Stimulated activated CD8-positive, alpha-beta memory T cell treated with anti-CD3 and anti-CD28 coated beads, Interleukin-12 subunit alpha, Interleukin-12 subunit beta, amount 100 ng/mL, for 24 hours (primary cell): ENCODE measurements around the gene ATP8A2.
"Not testable (repeated sequence)": the region's sequence is repeated elsewhere in the genome, so short reads cannot be mapped to it uniquely, and the experiment has no call there.

Experiments used
- DNase-seq: peaks from one replicate; pipeline ENCODE4 v3.0.0-alpha.2; 2020; ENCODE audit errors: extremely low read depth

Gene ATP8A2

DNA sequence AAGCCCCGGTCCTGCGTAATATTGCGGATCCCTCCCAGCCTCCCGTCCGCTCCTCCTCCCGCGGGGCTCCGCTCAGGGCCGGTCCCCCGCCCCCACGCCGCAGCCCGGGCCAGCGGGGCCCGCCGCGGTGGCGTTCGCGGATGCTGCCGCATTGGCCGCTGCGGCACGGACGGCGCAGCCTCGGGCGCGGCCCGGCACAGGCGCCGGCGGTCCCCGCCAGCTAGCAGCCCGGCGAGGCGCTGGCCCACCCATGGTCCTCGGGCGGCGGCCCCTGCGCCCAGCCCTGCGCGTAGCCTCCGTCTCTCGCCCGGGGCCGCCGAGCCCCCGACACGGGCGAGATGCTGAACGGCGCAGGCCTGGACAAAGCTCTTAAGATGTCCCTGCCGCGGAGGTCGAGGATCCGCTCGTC, at the start of gene ATP8A2:
Gene ATP8A2 (plus strand): TSS at position 100 of the 409 bp plus-strand sequence. CDS start 239 bp downstream, at position 339.
- no peak for DNase-seq

DNA sequence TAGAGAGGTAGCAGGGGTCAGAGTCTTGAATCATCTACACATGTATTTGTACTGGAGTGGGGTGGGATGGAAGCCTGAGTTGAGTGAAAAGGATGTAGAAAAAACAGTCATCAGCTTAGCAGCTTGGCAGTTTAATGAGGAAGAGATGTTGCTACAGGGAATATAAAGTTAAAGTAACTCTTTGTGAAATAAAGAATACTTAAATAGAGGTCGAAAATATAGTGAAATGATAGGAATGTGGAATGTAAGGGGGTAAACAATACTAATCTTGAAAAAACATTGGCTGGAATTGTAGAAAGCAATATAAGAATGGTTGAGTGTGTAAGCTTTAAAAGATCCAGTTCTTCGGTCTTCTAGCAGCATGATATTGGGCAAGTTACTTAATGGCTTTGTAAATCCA, 47.7 kb upstream of the ATP8A2 start:
- DNase-seq: no peak

GRCh38 chr13:25329706-25330105, 42.1 kb upstream of the ATP8A2 start:
- DNase-seq: no peak

- no peak for DNase-seq
Measured at GRCh38 chr13:25330541-25330940, 41.2 kb upstream of the ATP8A2 start.

GRCh38 chr13:25335856-25336255, 35.9 kb upstream of the ATP8A2 start:
- DNase-seq: no peak

- DNase-seq: no peak
Measured at GRCh38 chr13:25345576-25345975, 26.2 kb upstream of the ATP8A2 start.

DNA sequence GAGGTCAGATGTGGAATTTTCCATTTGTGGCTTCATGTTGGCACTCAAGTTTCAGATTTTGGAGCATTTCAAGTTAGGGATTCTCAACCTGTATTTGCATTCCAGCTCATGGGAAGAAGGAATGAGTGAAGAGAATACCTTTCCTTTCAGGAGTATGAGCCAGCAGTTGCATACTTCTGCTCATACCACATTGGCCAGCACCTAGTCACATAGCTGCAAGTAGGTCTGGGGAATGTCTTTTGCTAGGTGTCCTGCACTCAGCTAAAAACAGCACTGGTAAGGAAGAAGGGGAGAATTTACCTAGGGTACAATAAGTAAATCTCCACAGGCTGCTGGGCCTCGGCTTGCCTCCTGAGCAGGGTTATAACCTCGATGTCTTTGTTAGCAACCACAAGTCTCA, 24.6 kb upstream of the ATP8A2 start:
- no peak for DNase-seq

DNA sequence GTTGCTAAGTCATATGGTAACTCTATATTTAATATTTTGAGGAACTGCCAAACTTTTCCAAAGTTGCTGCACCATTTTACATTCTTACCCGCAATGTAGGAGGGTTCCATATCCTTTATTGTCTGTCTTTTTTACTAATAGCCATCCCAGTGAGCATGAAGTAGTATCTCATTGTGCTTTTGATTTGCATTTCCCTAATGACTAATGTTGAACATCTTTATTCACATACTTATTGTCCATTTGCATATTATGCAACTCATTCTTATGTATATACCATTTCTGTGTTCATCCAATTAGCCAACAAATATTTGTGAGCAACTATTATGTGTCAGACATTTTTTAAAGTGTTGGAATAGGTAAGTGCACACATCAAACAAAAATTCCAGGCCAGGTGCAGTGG, 20.4 kb upstream of the ATP8A2 start:
- no peak for DNase-seq

DNA sequence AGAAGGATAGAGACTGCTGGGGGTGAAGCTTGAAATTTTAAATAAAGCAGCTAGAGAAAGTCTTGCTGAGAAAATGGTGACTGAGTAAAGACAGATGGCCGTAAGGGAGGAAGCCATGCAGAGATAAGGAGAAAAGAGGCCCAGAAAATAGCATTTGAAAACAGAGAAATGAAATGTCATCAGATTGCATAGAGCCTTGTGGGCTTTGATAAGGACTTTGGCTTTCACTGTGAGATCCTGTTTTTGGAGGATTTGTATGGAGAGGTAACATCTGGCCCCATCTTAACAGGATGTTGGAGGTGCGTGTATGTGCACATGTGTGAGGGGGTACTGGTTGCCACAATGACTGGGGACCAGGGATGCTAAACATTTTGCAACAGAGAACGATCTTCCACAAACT, 19.5 kb upstream of the ATP8A2 start:
- DNase-seq: no peak

DNA sequence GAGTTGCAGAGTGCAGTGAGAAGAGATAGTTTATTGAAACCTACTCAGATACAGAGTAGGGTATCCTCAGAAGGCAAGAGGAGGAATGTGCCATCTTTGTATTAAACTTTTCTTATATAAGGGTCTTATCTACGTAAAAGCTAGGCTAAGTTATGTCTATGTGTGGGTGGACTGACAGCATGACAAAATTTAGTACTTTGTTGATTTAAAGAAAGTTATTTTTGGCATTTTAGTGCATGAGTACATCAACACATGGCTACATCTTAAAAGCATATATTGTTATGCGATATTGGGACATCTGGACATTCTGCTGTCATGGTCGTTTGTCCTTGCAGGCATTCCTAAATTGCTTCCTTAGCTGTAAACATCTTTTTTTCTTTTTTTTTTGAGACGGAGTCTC, 19.0 kb upstream of the ATP8A2 start:
- no peak for DNase-seq

DNA sequence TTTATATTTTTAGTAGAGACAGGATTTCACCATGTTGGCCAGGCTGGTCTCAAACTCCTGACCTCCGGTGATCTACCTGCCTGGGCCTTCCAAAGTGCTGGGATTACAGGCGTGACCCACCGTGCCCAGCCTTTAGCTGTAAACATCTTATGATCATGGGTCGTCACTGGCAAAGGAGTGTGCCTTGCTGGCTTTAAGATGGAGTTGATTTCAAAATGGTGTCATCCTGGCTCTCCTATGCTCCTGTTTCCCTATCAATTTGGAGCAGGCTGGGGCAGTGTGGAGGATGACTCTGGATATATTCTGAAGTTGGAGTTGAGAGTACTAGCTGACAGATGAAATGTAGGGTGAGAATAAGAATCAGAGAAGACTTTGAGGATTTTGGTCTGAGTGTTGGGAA, 18.4 kb upstream of the ATP8A2 start:
- no peak for DNase-seq

- DNase-seq: no peak
Measured at GRCh38 chr13:25354377-25354776, 17.4 kb upstream of the ATP8A2 start.

DNA sequence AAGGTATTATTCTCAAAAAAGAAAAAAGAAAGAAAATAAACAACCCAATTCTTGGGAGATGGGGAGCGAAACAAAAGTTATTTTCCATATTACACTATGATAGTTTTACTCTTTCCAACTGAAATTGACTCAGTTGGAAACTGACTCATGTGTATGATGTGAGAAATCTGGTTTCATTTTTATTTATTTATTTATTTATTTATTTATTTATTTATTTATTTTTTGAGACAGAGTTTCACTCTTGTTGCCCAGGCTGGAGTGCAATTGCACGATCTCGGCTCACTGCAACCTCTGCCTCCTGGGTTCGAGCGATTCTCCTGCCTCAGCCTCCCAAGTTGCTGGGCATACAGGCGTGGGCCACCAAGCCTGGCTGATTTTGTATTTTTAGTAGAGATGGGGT, 11.3 kb upstream of the ATP8A2 start:
- not testable (repeated sequence) for DNase-seq

- no peak for DNase-seq
Measured at GRCh38 chr13:25365720-25366235, 6.0 kb upstream of the ATP8A2 start.

DNA sequence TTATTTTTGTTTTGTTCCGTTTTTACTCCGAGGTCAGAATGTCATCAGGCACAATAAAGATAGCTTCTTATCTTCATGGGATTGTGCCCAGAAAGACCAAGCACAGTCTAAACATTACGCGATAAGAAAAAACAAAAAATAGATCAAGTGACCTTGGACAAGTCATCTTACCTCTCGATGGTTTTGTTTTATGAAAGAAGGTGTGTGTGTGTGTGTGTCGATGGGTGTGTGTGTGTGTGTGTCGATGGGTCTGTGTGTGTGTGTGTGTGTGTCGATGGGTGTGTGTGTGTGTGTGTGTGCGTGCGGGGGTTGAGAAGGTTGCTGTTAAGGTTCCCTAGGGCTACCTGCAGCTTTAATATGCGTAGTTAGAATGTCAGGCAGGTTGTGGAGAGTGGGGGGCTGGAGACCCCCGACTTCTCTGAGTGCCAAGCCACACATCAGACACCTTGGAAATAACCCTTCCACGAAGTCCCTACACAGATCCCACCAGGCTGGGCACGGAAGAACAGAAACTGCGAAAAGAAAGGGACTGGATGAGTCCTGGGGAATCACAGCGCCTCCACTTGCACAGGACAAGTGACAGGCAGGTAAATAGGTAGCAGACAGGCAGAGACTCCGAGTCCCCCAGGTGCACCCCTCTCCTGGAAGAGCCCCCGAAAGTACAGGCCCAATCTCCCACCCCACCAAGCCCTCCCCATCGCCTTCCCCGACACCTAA, 458 bp upstream of the ATP8A2 start:
- no peak for DNase-seq

- DNase-seq: no peak
Measured at GRCh38 chr13:25372284-25373081, 709 bp downstream of the ATP8A2 start.

DNA sequence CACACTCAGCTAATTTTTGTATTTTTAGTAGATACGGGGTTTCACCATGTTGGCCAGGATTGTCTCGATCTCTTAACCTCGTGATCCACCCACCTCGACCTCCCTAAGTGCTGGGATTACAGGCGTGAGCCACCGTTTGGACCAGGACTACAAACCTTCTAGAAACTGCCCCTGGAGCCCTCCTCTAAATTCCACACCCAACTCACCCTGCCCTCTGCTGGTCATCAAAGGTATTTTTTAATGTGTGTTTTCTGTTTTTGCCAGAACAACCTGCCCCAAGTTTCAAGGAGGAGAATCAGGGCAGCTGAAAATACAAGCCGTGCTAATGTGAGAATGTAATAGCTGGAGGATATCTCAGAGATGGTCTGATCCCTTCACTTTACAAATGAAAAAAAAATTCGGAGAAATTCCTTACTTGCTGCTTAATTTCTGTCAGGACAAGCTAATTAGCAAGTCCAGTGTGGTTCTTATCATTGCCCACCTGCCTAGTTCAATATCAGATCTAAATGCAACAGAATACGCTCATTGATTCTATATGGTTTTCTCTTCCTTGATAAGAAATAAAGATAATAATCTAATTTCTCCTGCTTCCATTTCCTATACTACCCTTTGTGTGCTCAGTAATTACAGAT, 4.1 kb downstream of the ATP8A2 start:
- no peak for DNase-seq

DNA sequence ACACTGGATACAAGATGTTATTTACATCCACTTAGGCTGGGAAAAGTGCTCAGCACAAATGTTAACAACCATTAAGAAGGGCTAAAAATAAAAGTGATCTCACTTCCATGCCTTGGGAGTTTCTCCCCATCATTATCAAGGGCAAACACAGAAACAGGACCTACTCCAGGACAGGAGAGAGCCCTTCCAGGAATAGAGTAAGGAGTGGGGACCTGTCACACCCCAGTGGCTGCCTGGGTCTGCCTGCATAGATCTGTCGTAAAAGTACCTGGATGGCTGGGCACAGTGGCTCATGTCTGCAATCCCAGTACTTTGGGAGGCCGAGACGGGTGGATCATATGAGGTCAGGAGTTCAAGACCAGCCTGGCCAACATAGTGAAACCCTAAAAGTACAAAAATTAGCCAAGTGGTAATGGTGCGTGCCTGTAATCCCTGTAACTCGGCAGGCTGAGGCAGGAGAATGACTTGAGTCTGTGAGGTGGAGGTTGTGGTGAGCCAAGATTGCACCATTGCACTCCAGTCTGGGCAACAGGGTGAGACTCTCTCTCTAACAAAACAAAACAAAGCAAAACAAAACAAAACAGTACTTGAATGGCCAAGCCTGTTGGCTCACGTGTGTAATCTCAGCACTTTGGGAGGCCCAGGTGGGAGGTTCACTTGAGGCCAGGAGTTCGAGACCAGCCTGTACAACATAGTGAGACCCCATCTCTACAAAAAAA, 5.6 kb downstream of the ATP8A2 start:
- no peak for DNase-seq

DNA sequence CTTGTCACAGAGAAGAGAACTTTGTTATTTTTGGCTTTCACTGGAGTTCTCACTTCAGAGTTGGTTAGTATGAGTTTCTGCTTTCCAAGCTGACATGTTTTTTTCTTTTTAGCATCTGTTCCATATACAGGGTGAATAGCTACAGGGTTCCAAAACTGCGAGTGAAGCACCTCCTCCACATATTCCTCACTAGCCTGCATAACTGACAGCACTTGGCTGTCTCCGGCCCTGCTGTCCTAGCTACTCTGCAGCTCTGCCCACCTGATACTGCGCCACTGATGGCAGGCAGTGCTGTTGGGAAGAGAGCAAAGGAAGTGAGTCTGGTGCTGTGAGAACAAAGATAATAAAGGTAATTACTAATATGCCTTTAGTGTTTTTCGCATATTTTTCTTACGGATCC, 6.8 kb downstream of the ATP8A2 start:
- DNase-seq: no peak

DNA sequence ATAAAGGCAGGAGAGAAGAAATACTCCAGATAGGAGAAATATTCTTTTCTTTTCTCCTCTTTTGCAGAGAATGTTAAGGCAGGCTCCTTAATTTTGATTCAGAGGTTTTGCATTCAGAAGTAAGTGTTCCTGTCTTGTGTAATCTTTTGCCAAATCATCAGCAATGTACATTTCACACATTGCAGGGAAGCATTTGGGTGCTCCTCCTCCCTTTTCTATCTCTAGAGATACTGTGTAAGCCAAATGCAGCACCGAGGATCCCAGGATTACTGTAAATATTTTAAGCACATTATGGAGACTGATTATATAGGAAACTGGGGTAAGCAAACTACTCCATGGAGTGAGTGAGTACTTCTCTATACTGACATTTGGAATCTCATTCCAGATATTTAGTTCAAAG, 7.2 kb downstream of the ATP8A2 start:
- no peak for DNase-seq

GRCh38 chr13:25380082-25380481, 8.3 kb downstream of the ATP8A2 start:
- no peak for DNase-seq

- DNase-seq: no peak
Measured at GRCh38 chr13:25380741-25381324, 9.1 kb downstream of the ATP8A2 start.
